HepG2 (cell line): ENCODE measurements around the gene ZBTB21. TPM values are rescaled to one million over a fixed set of nuclear protein-coding genes. Genes with fewer than 3 reads are reported as not detected.
A peak's percentile ranks its signal among the peaks of the same experiment; 100 is the strongest.

ENCODE experiments used
- ATF7 ChIP-seq, 2 experiments: fragments of 450-650 bp in 1 of 2; sonication (generic) in 1 of 2; formaldehyde crosslinking in 1 of 2; IDR thresholded peaks; 2 replicates each; pipeline versions ENCODE4 v1.4.0 to v1.6.1; 2016 to 2020; ENCODE audit warnings: antibody characterized with exemption in 1 of 2, mild to moderate bottlenecking in 1 of 2, missing genetic modification reagents in 1 of 2
- ETV5 ChIP-seq: IDR thresholded peaks from 2 replicates; pipeline ENCODE4 v1.6.1; 2018; ENCODE audit warnings: missing biosample characterization, missing genetic modification reagents, inconsistent platforms, borderline replicate concordance
- ETV6 ChIP-seq: sonication (generic); formaldehyde crosslinking; conservative IDR thresholded peaks from 2 replicates; pipeline ENCODE4 v1.4.0; 2020; ENCODE audit warnings: missing genetic modification reagents
- GATA4 ChIP-seq: sonication (generic); IDR thresholded peaks from 2 replicates; pipeline ENCODE4 v1.6.1; 2016; ENCODE audit warnings: antibody characterized with exemption, low read depth, borderline replicate concordance
- IRX3 ChIP-seq: sonication (generic); formaldehyde crosslinking; IDR thresholded peaks from 2 replicates; pipeline ENCODE4 v1.8.1; 2023; ENCODE audit warnings: mild to moderate bottlenecking, low read depth, missing genetic modification reagents, borderline replicate concordance
- JUNB ChIP-seq: sonication (generic); formaldehyde crosslinking; IDR thresholded peaks from 2 replicates; pipeline ENCODE4 v1.8.0; 2022; ENCODE audit warnings: missing genetic modification reagents, mild to moderate bottlenecking, borderline replicate concordance
- KAT2B ChIP-seq: fragments of 150-350 bp; IDR thresholded peaks from 2 replicates; pipeline ENCODE4 v1.6.1; 2014; ENCODE audit warnings: low read depth, low read length, borderline replicate concordance
- NFIC ChIP-seq: IDR thresholded peaks from 2 replicates; pipeline ENCODE4 v1.6.1; 2012; ENCODE audit warnings: mild to moderate bottlenecking, low read length, inconsistent platforms
- SNAI1 ChIP-seq: sonication (generic); formaldehyde crosslinking; IDR thresholded peaks from 2 replicates; pipeline ENCODE4 v1.5.0; 2020; ENCODE audit warnings: mild to moderate bottlenecking, missing genetic modification reagents, borderline replicate concordance
- SRSF4 ChIP-seq: fragments of 200-400 bp; formaldehyde crosslinking; IDR thresholded peaks from one replicate; pipeline ENCODE4 v1.6.1; 2018; ENCODE audit warnings: mild to moderate bottlenecking, low read depth, low read length, moderate library complexity; ENCODE audit not compliant: poor library complexity, severe bottlenecking
- ZFP36L1 ChIP-seq: sonication (generic); formaldehyde crosslinking; IDR thresholded peaks from 2 replicates; pipeline ENCODE4 v1.8.0; 2022; ENCODE audit warnings: mild to moderate bottlenecking, missing genetic modification reagents, moderate library complexity
- ZKSCAN1 ChIP-seq: fragments of 150-350 bp; IDR thresholded peaks from 2 replicates; pipeline ENCODE4 v1.6.1; 2014; ENCODE audit warnings: low read length
- ZNF101 ChIP-seq: sonication (generic); formaldehyde crosslinking; IDR thresholded peaks from 2 replicates; pipeline ENCODE4 v1.4.0; 2020; ENCODE audit warnings: mild to moderate bottlenecking, low read depth, missing genetic modification reagents, borderline replicate concordance
- ZNF616 ChIP-seq: sonication (generic); formaldehyde crosslinking; IDR thresholded peaks from 2 replicates; pipeline ENCODE4 v1.5.0; 2020; ENCODE audit warnings: low read depth, mild to moderate bottlenecking, missing genetic modification reagents
- ZNF850 ChIP-seq: sonication (generic); formaldehyde crosslinking; conservative IDR thresholded peaks from 2 replicates; pipeline ENCODE4 v1.9.0; 2021; ENCODE audit warnings: mild to moderate bottlenecking, missing genetic modification reagents
- polyA plus RNA-seq, 8 experiments: library from polyadenylated mRNA; depleted of rRNA in 3 of 8; stranded (reverse) in 7 of 8; unstranded in 1 of 8; fragments of >200 nt; fragmentation: Illumina TruSeq in 4 of 8; extraction: Trizol in 4 of 8; gene quantifications; 2 replicates each; pipeline versions ENCODE4 v1.2.1 to v1.2.3, GENCODE V29; 2011 to 2016; ENCODE audit warnings: low read depth in 4 of 8, missing spikeins in 1 of 8, mixed read lengths in 1 of 8; ENCODE audit not compliant: insufficient read depth in 1 of 8
- total RNA-seq, 5 experiments: library from RNA; depleted of rRNA; stranded (reverse); fragments of >200 nt; fragmentation: Illumina TruSeq; extraction: Trizol; gene quantifications; 2 replicates each; pipeline ENCODE4 v1.2.3, GENCODE V29; 2016; ENCODE audit warnings: low read depth in 1 of 5
- TF ChIP-seq, protein P1 (sequence below): sonication (generic); formaldehyde crosslinking; IDR thresholded peaks from 2 replicates; pipeline ENCODE4 v1.4.0; 2020; ENCODE audit warnings: missing genetic modification reagents
- TF ChIP-seq, protein P2 (sequence below): sonication (generic); formaldehyde crosslinking; IDR thresholded peaks from 2 replicates; pipeline ENCODE4 v1.8.0; 2022; ENCODE audit warnings: missing genetic modification reagents, mild to moderate bottlenecking, moderate library complexity, borderline replicate concordance
- TF ChIP-seq, protein P3 (sequence below), 2 experiments: sonication (generic) in 1 of 2; formaldehyde crosslinking in 1 of 2; IDR thresholded peaks; 2 replicates each; pipeline versions ENCODE4 v1.4.0 to v1.6.1; 2016 to 2020; ENCODE audit warnings: borderline replicate concordance in 1 of 2, low read depth in 1 of 2, mild to moderate bottlenecking in 1 of 2, missing genetic modification reagents in 1 of 2

The ZBTB21 gene
- total and polyA plus RNA-seq, 2 of the 13 experiments (the other 11 are each of a cell fraction or from before 2014, with no cell fraction given) = 4.5 to 6.1 TPM

DNA sequence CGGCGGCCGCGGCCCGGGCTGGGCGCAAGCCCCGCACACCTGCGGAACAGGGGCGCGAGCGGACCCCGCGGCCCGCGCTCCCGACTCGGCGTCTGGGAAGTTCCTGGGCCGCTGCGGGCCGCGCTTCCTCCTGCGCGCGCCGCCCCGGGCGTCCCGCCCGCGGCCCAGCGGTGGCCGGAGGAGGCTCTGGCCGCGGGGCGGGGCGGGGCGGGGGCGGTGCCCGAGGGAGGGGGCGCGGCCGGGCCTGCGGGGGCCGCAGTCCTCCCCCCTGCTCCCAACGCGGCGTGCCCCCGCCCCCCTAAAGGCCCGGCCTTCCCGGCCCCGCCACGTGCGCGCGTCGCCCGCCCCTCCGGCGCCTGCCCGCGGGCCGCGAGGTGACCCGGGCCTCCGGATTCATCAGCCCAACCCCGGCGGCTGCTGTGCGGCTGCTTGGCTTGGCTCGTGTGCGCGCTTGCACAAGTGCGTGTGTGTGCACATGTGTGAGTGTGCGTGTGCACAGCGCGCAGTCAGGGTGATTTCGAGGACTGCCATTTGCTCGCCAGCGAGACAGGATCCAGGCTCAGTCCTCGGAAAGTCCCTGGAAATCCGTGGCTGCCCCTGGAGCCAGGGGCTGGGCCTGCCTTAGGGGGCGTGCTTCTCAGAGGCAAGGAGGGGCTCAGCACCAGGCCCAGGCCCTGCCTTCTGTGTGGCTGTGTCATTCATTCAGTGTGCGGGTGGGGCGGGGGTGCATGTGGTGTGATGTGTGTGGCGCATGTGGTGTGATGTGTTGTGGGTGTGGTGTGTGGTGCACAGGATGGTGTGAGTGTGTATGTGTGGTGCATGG, 56.1 kb downstream of the ZBTB21 start, which contains the start of gene C2CD2 (continued):
- no peak for TF ChIP-seq ZNF101 (CRISPR knock-in tag)
- TF ChIP-seq, protein P1, sequence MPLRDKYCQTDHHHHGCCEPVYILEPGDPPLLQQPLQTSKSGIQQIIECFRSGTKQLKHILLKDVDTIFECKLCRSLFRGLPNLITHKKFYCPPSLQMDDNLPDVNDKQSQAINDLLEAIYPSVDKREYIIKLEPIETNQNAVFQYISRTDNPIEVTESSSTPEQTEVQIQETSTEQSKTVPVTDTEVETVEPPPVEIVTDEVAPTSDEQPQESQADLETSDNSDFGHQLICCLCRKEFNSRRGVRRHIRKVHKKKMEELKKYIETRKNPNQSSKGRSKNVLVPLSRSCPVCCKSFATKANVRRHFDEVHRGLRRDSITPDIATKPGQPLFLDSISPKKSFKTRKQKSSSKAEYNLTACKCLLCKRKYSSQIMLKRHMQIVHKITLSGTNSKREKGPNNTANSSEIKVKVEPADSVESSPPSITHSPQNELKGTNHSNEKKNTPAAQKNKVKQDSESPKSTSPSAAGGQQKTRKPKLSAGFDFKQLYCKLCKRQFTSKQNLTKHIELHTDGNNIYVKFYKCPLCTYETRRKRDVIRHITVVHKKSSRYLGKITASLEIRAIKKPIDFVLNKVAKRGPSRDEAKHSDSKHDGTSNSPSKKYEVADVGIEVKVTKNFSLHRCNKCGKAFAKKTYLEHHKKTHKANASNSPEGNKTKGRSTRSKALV (CRISPR knock-in tag) = no peak
- TF ChIP-seq ZNF850 (CRISPR knock-in tag) = no peak
- no peak for TF ChIP-seq KAT2B
- no peak for TF ChIP-seq SNAI1
- no peak for TF ChIP-seq ZKSCAN1
- peak; percentile 91; the same call in 1 of the 2 replicates for TF ChIP-seq IRX3 (CRISPR knock-in tag)
- TF ChIP-seq, protein P2, sequence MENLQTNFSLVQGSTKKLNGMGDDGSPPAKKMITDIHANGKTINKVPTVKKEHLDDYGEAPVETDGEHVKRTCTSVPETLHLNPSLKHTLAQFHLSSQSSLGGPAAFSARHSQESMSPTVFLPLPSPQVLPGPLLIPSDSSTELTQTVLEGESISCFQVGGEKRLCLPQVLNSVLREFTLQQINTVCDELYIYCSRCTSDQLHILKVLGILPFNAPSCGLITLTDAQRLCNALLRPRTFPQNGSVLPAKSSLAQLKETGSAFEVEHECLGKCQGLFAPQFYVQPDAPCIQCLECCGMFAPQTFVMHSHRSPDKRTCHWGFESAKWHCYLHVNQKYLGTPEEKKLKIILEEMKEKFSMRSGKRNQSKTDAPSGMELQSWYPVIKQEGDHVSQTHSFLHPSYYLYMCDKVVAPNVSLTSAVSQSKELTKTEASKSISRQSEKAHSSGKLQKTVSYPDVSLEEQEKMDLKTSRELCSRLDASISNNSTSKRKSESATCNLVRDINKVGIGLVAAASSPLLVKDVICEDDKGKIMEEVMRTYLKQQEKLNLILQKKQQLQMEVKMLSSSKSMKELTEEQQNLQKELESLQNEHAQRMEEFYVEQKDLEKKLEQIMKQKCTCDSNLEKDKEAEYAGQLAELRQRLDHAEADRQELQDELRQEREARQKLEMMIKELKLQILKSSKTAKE (CRISPR knock-in tag) = peak; percentile 20; the same call in 1 of the 2 replicates
- no peak for TF ChIP-seq ATF7 (IDR thresholded peaks at IDR 0.05)
- 0 out of 2 replicates have a peak, but pooled peaks have one; percentile 53 for TF ChIP-seq ATF7 (CRISPR knock-in tag; IDR thresholded peaks at IDR 0.05)
- TF ChIP-seq NFIC = no peak
- TF ChIP-seq ETV6 = no peak
- TF ChIP-seq GATA4 = no peak
- TF ChIP-seq JUNB (CRISPR knock-in tag) = peak; percentile 26; the same call in 1 of the 2 replicates
- TF ChIP-seq ETV5 (CRISPR knock-in tag) = no peak
- no peak for TF ChIP-seq ZFP36L1 (CRISPR knock-in tag)
- TF ChIP-seq, protein P3, sequence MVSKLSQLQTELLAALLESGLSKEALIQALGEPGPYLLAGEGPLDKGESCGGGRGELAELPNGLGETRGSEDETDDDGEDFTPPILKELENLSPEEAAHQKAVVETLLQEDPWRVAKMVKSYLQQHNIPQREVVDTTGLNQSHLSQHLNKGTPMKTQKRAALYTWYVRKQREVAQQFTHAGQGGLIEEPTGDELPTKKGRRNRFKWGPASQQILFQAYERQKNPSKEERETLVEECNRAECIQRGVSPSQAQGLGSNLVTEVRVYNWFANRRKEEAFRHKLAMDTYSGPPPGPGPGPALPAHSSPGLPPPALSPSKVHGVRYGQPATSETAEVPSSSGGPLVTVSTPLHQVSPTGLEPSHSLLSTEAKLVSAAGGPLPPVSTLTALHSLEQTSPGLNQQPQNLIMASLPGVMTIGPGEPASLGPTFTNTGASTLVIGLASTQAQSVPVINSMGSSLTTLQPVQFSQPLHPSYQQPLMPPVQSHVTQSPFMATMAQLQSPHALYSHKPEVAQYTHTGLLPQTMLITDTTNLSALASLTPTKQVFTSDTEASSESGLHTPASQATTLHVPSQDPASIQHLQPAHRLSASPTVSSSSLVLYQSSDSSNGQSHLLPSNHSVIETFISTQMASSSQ (IDR thresholded peaks at IDR 0.05; ENCODE audit: low read depth) = no peak
- TF ChIP-seq, protein P3 (CRISPR knock-in tag; IDR thresholded peaks at IDR 0.05; ENCODE audit: borderline replicate concordance) = no peak
- TF ChIP-seq ZNF616 (CRISPR knock-in tag) = 0 out of 2 replicates have a peak, but pooled peaks have one; percentile 61
- TF ChIP-seq SRSF4 = no peak
